COLO829 (cell line): ENCODE data around the gene CYP27C1.
A peak's percentile ranks its signal among the peaks of the same experiment; 100 is the strongest.
"Not testable (repeated sequence)": the region's sequence is repeated elsewhere in the genome, so short reads cannot be mapped to it uniquely, and the experiment has no call there.

Experiments
- DNase-seq: peaks from one replicate; pipeline ENCODE4 v3.0.0; 2012; ENCODE audit warnings: low spot score

The CYP27C1 gene, protein sequence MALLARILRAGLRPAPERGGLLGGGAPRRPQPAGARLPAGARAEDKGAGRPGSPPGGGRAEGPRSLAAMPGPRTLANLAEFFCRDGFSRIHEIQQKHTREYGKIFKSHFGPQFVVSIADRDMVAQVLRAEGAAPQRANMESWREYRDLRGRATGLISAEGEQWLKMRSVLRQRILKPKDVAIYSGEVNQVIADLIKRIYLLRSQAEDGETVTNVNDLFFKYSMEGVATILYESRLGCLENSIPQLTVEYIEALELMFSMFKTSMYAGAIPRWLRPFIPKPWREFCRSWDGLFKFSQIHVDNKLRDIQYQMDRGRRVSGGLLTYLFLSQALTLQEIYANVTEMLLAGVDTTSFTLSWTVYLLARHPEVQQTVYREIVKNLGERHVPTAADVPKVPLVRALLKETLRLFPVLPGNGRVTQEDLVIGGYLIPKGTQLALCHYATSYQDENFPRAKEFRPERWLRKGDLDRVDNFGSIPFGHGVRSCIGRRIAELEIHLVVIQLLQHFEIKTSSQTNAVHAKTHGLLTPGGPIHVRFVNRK

DNA sequence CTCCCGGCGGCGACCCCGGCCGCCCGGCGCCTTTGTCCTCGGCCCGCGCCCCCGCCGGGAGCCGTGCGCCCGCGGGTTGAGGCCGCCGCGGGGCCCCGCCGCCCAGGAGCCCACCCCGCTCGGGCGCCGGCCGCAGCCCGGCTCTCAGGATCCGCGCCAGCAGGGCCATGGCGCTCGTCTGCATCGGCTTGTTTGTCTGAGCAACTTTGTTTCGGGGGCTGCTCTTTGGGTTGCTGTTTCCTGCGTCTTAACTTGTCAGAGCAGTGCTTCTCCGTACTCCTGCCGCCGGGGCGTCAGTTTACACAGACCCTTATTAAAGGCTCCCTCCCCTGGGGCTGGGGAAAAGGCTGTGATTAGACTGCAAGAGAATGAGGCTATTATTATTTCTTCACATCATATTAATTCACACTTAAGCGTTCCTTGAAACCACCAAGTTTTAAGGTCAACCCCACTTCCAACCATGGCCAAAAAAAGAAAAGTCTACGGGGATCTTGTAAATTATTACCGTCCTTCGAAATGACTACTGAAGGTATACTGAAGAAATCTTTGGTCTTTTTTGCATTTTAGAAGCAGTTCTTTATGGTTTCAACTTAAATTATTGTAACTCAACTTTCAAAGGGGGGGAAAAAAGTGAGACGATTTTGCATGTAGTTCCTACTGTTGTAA is at the start of gene CYP27C1:
TSS of gene CYP27C1 (minus strand) at position 198 of the 666 bp plus-strand sequence. CDS start at position 169, 29 bp downstream.
- no peak for DNase-seq

DNA sequence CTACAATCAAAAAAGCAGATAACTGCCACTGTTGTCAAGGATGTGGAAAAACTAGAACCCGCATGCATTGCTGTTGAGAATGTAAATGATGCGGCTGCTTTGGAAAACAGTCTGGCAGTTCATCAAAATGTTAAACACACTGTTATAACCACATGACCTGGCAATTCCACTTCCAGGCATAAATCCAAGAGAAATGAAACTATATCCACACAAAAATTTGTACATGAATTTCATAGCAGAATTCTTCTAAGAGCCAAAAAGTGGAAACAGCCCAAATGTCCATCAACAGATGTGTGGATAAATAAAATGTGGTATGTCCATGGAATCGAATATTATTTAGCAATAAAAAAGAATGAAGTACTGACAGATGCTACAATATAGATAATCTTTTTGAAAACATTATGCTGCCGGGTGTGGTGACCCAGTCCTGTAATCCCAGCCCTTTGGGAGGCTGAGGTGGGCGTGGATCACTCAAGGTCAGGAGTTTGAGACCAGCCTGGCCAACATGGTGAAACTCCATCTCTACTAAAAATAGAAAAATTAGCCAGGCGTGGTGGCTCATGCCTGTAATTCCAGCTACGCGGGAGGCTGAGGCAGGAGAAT is 41.8 kb upstream of the CYP27C1 start:
- no peak for DNase-seq

DNA sequence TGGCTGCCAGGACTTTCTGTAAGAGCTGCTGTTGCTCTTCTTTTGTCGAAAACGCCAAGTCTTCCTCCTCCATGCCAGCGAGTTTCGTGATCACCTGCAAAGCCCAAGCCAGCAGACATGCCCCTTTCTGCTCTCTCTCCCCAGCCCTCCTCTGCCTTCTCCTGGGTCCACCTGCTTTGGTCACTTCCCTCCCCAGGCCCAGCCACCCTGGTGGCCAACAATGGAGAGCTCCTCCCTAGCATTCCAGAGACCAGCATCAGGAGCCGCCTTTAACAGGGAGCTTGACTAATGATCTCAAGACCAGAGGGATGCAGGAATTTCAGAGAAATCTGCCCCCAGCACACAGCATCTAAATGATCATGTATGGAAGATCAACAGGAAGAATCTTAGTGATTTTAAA is 39.3 kb upstream of the CYP27C1 start:
- DNase-seq, result no peak

DNA sequence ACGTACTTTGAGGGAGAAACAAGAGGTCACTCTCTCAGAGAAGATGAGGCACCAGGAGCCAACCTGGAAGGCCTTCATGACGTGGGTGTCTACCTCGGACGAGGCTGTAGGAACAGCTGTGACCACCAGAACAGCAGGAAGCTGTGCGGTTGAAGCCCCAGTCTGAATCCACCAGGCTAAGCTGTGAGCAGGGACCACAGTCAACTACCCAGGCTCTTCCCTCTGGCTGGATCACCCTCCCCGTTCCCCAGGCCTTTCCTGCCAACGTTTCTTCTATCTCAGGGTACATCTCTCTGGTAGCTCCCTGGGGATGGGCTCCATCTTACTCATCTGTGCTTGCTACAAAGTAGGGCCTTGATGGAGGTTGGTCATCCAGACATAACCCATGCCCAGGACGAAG is 36.8 kb upstream of the CYP27C1 start:
- DNase-seq, result no peak

DNA sequence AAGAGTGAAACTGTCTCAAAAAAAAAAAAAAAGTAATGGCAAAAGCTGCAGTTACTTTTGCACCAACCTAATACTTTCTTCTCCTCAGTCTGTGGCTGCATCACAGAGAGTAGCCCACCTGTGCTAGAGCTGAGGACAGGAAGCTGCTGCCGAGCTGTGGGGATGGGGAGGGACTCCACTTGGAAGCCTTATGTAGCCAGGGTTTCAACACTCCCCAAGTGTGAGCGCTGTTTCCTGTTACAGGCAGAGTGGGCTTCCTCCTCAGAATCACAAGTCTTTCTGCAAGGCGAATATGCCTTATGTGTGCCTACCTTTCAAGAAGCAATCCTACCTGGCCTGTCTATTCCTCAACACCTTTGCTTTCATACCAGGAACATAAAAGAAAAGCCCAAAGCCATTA is 36.3 kb upstream of the CYP27C1 start:
- DNase-seq, result no peak

DNA sequence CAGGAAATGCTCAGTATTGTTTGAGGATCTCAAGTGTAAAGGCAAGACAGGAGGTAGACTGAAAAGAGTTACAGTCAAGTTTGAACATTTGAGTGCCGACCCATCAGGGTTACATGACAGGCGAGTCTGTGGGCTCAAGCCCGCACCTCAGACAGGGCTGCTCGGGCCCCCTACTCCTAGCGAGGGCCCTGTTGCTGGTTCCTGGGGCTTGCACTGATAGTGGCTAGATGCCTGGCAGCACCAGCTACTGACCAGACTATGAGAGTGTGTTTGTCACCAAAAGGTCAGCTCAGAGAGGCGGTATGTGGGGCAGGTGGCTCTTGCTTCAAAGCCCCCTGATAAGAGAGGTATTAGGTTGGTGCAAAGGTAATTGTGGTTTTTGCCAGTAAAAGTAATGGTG is 35.6 kb upstream of the CYP27C1 start:
- no peak for DNase-seq

DNA sequence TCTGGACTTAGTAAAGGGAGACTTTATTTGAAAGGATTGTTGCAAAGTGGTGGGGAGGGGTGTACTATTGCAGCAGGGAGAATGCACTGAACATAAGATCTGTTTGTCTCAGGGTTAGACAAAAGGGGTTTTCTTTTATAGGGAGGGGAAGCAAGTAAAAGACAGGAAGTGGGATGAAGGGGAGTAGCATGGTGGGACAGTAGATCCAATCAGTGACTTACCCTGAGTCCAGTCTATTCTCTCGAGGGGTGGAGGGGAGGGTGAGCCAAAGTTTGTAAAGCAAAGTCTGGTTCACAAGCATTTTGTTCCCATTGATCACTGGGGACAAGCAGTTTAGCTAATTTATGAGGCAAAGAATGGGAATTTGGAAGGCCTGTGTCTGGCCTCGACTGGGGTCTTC is 35.0 kb upstream of the CYP27C1 start:
- peak; percentile 88 for DNase-seq

DNA sequence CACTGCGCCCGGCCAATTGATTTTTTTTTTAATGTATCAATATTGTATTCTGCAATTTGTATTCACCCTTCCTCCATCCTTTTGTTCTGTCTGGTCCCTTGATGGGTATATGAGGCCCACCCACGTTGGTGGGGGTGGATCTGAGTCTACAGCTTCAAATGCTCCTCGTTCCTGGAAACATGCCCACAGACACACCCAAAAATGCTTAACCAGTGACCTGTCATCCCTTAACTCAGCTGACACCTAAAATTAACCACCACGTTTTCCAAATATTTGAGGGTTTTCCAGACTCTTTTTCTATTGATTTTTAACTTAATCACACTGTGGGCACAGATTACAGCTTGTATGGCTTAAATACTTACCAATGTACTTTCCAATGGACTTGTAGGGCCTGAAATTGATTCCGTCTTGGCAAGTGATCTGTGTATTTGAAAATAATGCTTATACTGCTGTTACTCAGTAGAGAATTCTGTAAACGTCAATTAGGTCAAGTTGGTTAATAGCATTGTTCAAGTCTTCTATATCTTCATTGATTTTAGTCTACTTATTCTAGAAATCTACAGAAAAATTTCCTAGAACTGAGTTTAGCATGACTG is 34.4 kb upstream of the CYP27C1 start:
- DNase-seq, result no peak

DNA sequence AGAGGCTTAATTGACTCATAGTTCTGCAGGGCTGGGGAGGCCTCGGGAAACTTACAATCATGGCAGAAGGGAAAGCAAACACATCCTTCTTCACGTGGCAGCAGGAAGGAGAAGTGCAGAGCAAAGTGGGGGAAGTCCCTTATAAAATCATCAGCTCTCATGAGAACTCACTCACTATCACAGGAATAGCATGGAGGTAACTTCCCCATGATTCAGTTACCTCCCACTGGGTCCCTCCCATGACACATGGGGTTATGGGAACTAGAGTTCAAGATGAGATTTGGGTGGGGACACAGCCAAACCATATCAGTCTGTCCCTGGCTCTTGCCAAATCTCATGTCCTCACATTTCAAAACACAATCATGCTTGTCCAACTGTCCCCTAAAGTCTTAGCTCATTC is 21.1 kb upstream of the CYP27C1 start:
- DNase-seq, result not testable (repeated sequence)

DNA sequence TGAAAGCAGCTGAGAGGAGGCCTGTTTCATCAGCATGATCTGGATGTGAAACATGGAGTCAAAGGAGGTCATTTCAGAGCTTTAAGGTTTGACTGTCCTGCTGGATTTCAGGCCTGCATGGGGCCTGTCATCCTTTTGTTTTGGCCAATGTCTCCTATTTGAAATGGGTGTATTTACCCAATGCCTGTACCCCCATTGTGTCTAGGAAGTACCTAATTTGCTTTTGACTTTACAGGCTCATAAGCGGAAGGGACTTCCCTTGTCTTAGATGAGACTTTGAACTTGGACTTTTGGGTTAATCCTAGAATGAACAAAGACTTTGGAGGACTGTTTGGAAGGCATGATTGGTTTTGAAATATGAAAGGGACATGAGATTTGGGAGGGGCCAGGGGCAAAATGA is 19.3 kb upstream of the CYP27C1 start:
- no peak for DNase-seq

DNA sequence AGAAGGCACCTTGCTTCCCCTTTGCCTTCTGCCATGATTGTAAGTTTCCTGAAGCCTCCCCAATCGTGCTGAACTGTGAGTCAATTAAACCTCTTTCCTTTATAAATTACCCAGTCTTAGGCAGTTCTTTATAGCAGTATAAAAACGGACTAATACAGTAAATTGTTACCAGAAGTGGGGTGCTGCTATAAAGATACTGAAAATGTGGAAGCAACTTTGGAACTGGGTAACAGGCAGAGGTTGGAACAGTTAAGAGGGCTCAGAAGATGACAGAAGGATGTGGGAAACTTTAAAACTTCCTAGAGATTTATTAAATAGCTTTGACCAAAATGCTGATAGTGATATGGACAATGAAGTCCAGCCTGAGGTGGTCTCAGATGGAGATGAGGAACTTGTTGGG is 17.7 kb upstream of the CYP27C1 start:
- DNase-seq, result not testable (repeated sequence)

DNA sequence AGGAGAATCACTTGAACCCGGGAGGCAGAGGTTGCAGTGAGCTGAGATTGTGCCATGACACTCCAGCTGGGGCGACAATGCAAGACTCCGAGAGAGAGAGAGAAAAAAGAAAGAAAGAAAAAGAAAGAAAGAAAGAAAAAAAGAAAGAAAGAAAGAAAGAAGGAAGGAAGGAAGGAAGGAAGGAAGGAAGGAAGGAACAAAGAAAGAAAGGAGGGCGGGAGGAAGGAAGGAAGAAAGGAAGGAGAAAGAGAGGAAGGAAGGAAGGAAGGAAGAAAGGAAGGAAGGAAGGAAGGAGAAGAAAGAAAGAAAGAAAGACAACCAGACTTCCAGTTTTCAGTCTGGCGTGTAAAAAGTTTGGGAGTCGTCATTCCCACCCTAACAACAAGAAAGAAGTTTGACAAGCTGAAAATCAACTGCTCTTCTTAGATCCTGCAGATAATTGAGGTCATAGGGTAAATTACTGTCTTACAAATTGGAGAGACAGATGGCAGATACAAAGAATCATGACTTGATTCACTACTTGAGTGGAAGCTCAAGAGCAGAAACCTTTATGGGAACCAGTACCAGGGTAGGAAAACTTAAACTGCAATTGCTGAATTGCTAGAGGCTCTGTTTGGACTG is 15.1 kb upstream of the CYP27C1 start:
- no peak for DNase-seq

DNA sequence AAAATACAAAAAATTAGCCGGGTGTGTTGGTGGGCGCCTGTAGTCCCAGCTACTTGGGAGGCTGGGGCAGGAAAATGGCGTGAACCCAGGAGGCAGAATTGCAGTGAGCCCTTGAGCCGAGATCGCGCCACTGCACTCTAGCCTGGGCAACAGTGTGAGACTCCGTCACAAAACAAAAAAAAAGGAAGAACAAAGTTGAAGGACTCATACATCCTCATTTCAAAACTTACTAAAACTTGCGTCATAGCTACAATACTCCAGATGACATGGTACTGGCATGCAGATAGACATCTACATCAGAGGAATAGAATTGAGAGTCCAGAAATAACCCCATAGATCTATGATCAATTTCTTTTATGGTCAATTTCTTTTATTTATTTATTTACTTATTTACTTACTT is 13.6 kb upstream of the CYP27C1 start:
- DNase-seq, result no peak

DNA sequence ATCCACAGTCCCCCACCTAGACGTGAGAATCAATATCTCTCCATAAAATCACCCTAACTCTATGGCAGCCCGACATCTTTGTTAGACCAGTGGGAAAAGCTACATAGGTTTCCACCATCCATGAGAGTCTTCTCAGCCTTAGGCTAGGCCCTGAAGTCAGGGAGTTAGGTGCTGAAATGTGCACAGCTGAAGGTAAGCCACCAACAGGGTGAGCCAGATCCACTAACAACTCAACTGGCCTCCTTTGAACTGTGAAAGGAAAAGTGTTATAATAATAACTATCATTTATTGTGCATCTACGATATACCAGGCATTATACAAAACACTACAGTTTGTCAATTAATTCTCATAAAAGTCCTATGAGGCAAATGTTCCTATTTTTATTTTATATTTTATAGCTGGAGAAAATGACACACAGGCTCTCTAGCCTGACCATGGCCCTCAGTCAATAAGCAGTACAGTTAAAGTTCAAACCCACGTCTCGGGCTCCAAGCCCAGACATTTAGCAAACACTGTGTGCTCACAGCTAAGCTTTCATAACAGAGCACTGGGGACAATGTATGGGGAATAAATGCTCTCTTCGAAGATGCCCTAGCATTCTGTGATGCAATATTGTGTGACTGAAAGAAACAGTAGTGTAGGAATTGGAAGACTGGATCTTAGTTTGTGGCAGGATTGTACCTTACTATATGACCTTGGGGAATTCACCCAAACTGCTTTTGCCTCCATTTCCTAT is 11.2 kb upstream of the CYP27C1 start:
- DNase-seq, result no peak

DNA sequence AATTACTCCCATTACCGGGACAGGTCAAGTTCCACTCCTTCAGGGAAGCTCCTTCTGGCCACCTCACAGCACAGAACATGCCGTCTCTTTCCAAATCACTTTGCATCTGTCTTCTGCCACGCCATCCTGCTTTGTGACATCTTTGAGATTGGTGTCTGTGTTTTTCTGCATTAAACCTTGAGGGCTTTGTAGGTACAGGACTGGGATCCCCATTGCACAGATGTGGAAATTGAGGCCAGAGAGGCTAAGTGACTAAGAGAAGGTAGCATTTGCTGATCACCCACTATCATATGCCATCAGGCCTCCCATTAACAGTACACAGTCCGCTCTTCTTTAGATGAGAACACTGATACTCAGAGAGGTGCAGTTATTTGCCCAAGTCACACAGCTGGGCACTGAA is 9.5 kb upstream of the CYP27C1 start:
- DNase-seq, result no peak

DNA sequence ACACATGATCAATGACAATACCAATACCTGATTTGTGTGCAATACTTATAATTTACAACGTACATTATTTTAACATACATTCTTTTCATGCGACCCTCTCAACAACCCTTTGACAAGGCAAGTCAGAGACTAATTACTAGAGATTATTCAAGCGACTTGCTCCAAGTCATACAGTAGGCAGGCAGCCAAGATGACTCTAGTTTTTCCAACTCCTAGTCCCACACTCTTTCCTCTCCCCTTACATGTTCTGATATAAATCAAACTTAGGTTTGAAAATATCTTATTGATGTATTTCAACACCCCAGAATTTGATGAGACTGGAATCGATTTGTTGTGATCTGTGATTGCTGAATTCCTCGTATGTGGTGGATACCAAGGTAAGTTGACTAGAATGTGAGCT is 8.0 kb upstream of the CYP27C1 start:
- DNase-seq, result no peak

DNA sequence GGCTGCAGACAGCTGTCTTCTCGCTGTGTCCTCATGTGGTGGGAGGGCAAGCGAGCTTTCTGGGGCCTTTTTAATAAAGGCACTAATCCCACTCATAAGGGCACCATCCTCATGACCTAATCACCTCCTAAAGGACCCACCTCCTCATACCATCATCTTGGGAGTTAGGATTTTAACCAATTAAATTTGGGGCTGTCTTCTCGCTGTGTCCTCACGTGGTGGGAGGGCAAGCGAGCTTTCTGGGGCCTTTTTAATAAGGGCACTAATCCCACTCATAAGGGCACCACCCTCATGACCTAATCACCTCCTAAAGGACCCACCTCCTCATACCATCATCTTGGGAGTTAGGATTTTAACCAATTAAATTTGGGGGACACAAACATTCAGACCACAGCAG is 7.2 kb upstream of the CYP27C1 start:
- DNase-seq, result not testable (repeated sequence)

DNA sequence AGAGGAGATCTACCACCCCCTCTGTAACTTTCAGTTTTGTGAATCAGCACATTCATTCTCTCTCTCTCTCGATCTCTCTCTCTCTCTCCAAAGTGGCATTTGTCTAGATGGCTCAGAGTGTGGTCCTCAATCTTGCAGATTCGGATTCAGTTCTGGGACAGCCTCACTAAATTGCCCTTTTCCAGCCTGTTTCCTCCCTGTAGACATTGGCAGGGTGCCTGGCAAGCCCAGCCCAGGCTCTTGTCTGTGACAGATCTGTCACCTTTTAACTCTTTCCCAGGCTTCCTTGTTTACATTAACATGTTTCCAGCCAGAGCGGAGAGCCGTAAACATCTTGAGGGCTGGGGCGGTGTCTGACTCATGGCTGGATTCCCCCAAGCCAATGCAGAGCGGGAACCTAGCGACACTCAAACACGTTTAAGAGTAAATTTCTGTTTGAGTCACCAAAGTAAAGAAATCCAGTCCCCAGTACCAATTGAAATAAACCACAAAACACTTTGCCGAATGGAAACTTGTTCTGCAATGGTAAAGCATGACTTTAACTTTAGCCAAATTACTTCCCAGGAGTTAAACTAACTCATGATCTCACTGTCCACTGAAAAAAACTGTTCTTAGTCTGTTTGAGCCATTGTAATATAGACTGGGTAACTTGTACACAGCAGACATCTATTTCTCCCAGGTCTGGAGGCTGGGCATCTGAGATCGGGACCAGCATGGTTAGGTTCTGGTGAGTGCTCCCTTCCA is 6.6 kb upstream of the CYP27C1 start:
- DNase-seq, result no peak

DNA sequence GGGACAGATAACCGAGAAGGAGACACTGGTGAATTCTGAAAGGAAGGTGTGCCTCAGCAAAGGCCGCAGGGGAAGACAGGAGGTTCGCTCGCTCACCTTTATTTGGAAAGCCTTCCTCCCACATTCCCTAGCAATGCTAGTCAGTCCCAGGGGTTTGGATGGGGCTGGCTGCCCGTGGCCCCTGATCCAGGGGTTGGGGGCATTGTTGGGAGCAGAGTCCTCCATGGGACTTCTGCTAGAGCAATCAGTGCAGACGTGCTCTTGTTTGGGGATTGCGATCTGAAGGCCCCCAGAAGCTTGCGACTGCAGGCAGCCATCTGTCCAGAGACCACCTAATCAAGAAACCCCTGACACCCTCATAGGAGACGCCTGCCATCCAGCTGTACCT is 6.0 kb upstream of the CYP27C1 start:
- no peak for DNase-seq

DNA sequence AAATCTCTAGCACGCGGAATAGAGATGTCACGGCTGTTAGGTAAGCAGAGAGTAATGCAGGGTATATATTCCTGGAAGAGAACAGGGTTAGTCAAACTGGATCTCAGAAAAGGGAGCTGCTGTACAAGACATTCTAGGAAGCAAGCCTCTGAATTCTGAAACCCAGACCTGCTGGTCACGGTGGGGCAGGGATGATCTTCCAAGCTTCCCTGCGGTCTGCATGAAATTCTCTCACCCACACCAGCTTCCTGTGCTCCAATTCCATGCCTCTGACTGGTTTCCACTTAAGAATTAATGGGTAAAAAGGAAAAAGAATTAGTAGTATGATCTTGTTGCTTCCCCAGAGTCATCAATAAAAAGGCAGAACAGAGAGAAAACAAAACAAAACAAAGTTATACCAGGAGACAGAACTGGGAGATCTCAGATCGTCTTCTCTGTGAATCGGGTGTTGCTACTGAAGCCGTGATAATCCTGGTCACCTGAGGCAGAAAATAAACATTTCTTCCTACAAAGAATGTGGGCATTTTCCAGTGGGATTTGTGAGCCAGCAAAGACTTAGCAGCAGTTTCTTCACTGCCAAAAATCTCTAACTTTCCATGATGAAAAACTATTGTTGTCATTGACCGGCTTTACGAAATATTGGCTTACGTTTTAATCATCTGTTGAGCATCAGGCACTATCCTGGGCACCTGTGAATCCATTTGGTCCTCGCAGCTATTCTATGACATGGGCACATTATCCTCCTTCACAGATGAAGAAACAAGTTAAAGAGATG is 5.3 kb upstream of the CYP27C1 start:
- DNase-seq, result no peak
